Measurements from ENCODE around the gene PRKAR1B.
"Not testable (repeated sequence)": the region's sequence is repeated elsewhere in the genome, so short reads cannot be mapped to it uniquely, and the experiment has no call there.

- TF ChIP-seq CTCF (conservative IDR thresholded peaks at IDR 0.05); ZFX (IDR thresholded peaks at IDR 0.05): not testable (repeated sequence)
These were observed 74.9 kb downstream of the PRKAR1B start for GRCh38 chr7:652167-652566.

Measured in C4-2B (cell line).